Peyer's patch (tissue), 4 donors: Measurements from ENCODE around the gene CEP78.

ENCODE experiments used
- POLR2A ChIP-seq, 2 donors: fragments of 450-650 bp; IDR thresholded peaks; one replicate each; pipeline ENCODE4 v1.5.1; 2017; ENCODE audit warnings: antibody characterized with exemption in 2 of 2, mild to moderate bottlenecking in 2 of 2, moderate library complexity in 2 of 2
- TF ChIP-seq, protein P1 (sequence below), 6 experiments: fragments of 450-650 bp in 4 of 6; fragments of 200-600 bp in 2 of 6; sonication (generic) in 1 of 6; IDR thresholded peaks; one replicate each; pipeline ENCODE4 v1.5.1; 2017 to 2019; ENCODE audit warnings: antibody characterized with exemption in 6 of 6, mild to moderate bottlenecking in 3 of 6, moderate library complexity in 1 of 6

DNA sequence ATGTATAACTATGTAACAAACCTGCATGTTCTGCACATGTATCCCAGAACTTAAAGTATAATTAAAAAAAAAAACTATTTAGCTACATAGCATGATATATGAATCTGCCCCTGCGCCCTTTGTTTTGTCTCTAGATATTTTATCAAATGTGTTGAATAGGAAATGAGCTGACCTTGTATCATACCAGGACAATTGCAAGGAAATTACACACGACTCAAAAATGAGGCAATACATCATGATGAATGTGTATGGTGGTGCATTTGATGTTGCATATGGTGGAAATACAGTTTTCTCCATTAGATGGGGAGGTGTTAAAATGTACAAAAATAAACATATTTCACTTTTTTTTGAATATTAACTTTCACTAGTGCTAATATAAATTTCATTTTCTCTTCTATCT lies 28.6 kb upstream of the CEP78 start:
- TF ChIP-seq POLR2A (IDR thresholded peaks at IDR 0.05), result no peak
- TF ChIP-seq, protein P1, sequence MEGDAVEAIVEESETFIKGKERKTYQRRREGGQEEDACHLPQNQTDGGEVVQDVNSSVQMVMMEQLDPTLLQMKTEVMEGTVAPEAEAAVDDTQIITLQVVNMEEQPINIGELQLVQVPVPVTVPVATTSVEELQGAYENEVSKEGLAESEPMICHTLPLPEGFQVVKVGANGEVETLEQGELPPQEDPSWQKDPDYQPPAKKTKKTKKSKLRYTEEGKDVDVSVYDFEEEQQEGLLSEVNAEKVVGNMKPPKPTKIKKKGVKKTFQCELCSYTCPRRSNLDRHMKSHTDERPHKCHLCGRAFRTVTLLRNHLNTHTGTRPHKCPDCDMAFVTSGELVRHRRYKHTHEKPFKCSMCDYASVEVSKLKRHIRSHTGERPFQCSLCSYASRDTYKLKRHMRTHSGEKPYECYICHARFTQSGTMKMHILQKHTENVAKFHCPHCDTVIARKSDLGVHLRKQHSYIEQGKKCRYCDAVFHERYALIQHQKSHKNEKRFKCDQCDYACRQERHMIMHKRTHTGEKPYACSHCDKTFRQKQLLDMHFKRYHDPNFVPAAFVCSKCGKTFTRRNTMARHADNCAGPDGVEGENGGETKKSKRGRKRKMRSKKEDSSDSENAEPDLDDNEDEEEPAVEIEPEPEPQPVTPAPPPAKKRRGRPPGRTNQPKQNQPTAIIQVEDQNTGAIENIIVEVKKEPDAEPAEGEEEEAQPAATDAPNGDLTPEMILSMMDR (IDR thresholded peaks at IDR 0.05), result no peak
